Adipocyte (in vitro differentiated cells): Measurements from ENCODE around the gene KLHDC7B.

Experiments used
- DNase-seq: peaks from one replicate; pipeline ENCODE4 v3.0.0-alpha.2; 2015; ENCODE audit warnings: low read depth
- H3K27me3 ChIP-seq: replicated peaks from 2 replicates; pipeline ENCODE4 v1.7.0; 2013; ENCODE audit warnings: mild to moderate bottlenecking, low read length, moderate library complexity; ENCODE audit not compliant: control insufficient read depth, insufficient read depth
- H3K36me3 ChIP-seq: 2 replicates; pipeline ENCODE4 v1.7.0; 2013; ENCODE audit warnings: low read length, mild to moderate bottlenecking, moderate library complexity; ENCODE audit not compliant: control insufficient read depth, insufficient read depth, severe bottlenecking
- H3K4me1 ChIP-seq: 2 replicates; pipeline ENCODE4 v1.7.0; 2013; ENCODE audit warnings: mild to moderate bottlenecking, low read length, moderate library complexity; ENCODE audit not compliant: control insufficient read depth, insufficient read depth
- H3K4me3 ChIP-seq: 2 replicates; pipeline ENCODE4 v1.7.0; 2013; ENCODE audit warnings: mild to moderate bottlenecking, low read length, moderate library complexity
- H3K9ac ChIP-seq: 2 replicates; pipeline ENCODE4 v1.7.0; 2013; ENCODE audit warnings: mild to moderate bottlenecking, low read length, moderate library complexity
- H3K9me3 ChIP-seq: 2 replicates; pipeline ENCODE4 v1.7.0; 2013; ENCODE audit warnings: mild to moderate bottlenecking, low read length, moderate library complexity; ENCODE audit not compliant: control insufficient read depth

KLHDC7B gene

DNA sequence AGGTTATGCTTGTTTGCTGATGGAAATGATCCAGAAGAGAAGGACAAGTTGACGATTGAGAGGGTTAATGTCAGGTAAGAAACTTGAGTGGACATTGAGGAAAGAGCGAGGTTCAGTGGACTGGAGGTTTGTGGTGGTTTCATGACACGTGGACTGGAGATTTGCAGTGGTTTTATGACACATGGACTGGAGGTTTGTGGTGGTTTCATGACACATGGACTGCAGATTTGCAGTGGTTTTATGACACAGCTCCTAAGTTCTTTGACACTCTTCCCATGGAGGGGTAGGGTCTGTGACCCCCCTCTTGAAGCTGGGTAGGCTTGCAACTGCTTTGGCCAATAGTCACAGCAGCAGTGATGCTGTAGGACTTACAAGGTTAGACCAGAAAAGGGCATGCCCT, 49.5 kb downstream of the KLHDC7B start:
- no peak overlapping the region for H3K4me3 ChIP-seq
- peaks cover 7% of the 10 kb centered on the region for H3K27me3 ChIP-seq
- H3K4me1 ChIP-seq: no peaks in the 10 kb centered on the region
- no peak for DNase-seq
- no peak overlapping the region for H3K9ac ChIP-seq
- H3K36me3 ChIP-seq: peaks cover 6% of the 10 kb centered on the region
- no peaks in the 10 kb centered on the region for H3K9me3 ChIP-seq

DNA sequence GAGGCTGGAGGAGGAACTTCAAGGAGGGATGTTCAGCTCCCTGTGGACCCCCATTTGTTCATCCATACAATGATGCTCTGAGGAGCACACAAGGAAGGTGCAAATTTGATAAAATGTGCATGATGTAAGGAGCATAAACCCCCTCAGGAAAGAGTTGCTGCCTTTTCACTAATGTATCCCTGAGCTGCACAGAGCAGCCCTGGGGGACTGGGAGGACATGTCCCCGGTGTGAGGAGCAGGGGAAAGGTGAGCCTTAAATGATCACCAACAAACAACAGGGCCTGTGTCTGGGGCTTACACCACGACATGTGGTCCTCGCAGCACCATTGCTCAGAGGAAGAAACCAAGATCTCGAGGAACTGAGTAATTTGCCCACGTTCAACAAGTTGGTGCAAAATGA, 51.4 kb downstream of the KLHDC7B start:
- H3K27me3 ChIP-seq: peaks cover 13% of the 10 kb centered on the region
- H3K9me3 ChIP-seq: no peaks in the 10 kb centered on the region
- no peak overlapping the region for H3K4me3 ChIP-seq
- peaks cover 2% of the 10 kb centered on the region for H3K4me1 ChIP-seq
- no peak overlapping the region for H3K9ac ChIP-seq
- H3K36me3 ChIP-seq: peaks cover 6% of the 10 kb centered on the region
- no peak for DNase-seq

DNA sequence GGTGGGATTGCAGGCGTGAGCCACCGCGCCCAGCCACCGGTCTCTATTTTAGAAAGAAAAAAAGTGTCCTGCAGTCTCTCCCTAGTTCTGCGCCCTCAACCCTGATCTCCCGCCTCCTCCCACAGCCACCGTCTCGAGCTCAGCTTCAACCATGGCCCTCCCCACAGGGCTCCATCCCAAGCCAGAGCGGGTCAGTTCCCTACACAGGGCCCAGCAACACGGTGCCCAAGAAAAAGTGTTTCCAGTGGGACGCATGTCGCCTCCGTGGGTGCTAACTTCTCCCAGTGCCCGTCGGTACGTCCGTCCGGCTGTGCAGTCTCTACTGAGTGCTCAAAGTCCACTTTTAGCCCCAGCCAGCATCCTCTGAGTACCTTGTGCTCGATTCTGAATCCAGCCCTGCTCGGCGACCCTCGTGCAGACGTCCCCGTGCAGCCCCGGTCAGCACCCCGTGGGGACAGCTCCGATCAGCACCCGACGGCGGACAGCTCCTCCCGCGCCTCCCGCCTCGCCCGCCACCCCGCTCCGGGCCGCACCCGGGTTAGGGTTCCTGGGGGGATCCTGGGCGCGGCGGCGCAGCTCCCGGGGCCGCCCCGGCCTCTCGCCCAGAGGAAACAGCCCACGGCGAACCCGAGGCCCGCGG, 54.2 kb downstream of the KLHDC7B start:
- peak; percentile 74 for DNase-seq
- H3K4me1 ChIP-seq: peaks cover 9% of the 10 kb centered on the region

DNA sequence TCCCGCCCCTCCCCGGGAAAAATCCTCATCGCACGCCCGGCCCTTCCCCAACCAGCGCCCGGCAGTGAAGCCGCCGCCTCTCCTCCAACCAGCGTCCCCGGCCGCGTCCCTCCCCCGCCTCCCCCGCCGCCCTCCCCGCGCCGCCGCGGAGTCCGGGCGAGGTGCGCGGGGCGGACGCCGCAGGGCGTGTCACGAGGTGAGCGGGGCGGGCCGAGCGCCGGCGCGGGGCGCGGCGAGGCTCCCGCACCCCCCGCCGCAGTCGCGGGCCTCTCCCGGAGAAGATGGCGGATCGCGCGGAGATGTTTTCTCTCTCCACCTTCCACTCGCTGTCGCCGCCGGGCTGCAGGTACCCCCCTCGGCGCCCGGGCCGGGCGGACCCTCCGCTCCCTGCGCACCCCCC, 54.8 kb downstream of the KLHDC7B start, which contains the start of gene MAPK8IP2:
TSS of gene MAPK8IP2 (plus strand) at position 256 of the 400 bp plus-strand sequence. CDS start at position 282, 26 bp downstream.
- Histone ChIP-seq H3K4me3 (no peak within 1 kb of the TSS), H3K27me3 (peaks cover 34% of the 10 kb centered on the region), H3K9ac (no peak within 1 kb of the TSS), H3K9me3 (no peaks in the 10 kb centered on the region), H3K36me3 (peaks cover 6% of the 10 kb centered on the region), H3K4me1 (peaks cover 9% of the 10 kb centered on the region)
- peak; percentile 20 for DNase-seq

More for the DNA sequence above, 54.2 kb downstream of the KLHDC7B start:
- Histone ChIP-seq H3K4me3 (no peak overlapping the region), H3K9me3 (no peaks in the 10 kb centered on the region), H3K27me3 (peaks cover 28% of the 10 kb centered on the region), H3K36me3 (peaks cover 6% of the 10 kb centered on the region), H3K9ac (no peak overlapping the region)
